Smooth muscle cell of the brain vasculature (primary cell): ENCODE results near the gene SNPH.

Source experiments
- DNase-seq: peaks from one replicate; pipeline ENCODE4 v3.0.0-alpha.2; 2012; ENCODE audit warnings: low read depth, low spot score

The SNPH gene

GRCh38 chr20:1287787-1288569, 21.9 kb downstream of the SNPH start:
- DNase-seq = no peak

- no peak for DNase-seq
Observed at GRCh38 chr20:1291191-1291741, 25.2 kb downstream of the SNPH start.

GRCh38 chr20:1292620-1293019, 26.5 kb downstream of the SNPH start:
- DNase-seq = no peak

- DNase-seq = no peak
Observed at GRCh38 chr20:1293641-1294379, 27.7 kb downstream of the SNPH start.

DNA sequence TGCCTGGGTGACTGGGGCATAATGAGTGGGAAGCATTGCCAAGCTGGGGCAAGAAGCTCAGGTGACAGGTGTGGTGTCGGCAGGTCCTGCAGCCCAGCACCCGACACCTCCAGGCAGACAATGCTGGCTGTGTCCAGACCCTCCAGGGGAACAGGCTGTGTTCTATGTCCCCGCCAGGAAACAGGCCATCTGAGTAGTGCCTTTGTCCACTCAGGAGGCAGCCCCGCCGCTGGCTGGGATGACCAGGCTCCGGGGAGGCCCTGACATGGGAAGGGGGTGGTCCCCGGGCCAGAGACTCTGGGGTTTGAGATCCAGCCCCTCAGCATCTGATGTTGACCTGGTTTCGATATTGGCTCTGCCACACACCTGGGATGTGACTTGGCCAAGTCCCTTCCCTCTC, 28.4 kb downstream of the SNPH start:
- no peak for DNase-seq

- no peak for DNase-seq
Observed at GRCh38 chr20:1295276-1295930, 29.3 kb downstream of the SNPH start.

GRCh38 chr20:1296117-1296610, 30.1 kb downstream of the SNPH start:
- DNase-seq = no peak

- no peak for DNase-seq
Observed at GRCh38 chr20:1296922-1297321, 30.8 kb downstream of the SNPH start.

- no peak for DNase-seq
Observed at GRCh38 chr20:1297486-1297885, 31.4 kb downstream of the SNPH start.

GRCh38 chr20:1298166-1298565, 32.1 kb downstream of the SNPH start:
- no peak for DNase-seq

DNA sequence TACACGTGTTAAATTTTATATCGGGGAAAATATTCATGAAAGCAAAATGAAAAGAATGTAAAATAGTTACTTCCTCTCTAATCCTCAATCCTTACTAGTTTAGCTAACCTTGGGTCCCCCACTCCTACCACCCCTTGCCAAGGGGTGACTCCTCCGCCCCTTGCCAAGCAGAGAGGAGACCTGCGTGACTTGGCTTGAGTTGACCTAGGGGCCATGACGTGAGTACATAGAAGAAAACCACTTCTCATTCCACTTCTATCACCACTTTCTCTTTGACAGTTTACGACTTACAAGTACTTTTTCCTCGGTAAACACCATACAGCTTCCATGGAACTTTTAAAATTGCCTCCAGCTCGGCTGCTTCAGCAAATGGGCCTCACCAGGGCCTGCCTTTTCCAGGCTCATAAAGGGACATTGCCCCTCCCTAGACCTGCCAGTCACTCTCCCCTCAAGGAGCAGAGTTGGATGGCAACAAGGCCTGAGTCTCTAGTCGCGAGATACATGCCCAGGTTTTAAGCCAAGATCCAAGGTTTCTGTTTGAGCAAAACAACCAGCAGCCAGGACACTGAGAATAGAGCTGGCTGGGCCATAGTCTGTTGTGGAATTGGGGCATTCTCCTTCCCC, 32.9 kb downstream of the SNPH start:
- no peak for DNase-seq

DNA sequence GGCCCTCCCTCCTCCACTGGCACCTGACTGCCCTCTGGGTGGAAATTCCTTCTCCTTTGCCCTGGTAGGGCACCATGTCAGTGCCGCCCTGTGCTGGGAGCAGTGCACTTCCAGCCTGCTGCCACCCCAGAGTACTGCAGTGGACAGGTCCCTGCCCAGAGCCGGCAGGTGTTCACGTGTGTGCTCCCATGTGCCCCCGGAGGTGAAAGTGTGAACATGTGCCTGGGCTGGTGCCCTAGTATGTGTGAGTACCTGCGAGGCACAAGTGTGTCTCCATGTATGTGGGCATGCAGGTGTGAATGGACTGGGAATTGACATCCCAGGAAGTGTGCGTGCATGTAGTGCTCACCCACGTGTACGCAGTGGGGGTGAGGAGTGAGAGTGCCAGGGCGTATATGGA, 33.4 kb downstream of the SNPH start:
- DNase-seq = no peak

DNA sequence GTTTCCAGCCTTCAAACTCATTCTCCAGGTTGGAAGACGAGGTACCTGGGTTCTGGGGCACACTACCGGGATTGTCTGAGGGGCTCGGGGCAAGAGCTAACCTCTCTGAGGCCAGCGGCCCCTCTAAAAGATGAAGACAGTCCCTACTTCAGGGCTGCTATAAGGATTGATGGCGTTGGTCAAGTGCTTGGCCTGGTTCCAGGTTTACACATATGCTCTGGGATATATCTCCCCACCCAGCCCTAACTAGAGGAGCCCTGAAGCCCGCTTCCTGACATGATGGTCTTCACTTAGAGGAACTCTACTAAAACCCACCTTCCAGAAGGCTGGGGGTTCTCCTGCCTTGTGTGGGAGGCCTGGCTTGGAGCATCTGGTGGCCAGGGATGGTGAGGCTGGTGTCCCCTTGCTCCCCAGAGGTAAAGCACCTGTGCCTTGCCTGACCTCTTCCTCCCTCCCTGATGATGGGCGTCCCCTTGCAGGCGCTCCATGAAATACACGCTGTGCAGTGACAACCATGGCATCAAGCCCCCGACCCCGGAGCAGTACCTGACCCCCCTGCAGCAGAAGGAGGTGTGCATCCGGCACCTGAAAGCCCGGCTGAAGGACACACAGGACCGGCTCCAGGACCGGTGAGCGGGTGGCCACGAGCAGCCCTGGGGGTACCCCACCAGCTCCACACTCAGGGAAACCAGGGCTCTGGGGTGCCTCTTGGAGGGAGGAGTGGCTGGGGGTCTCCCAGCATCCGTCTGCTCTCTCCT, 34.2 kb downstream of the SNPH start:
- DNase-seq = no peak

DNA sequence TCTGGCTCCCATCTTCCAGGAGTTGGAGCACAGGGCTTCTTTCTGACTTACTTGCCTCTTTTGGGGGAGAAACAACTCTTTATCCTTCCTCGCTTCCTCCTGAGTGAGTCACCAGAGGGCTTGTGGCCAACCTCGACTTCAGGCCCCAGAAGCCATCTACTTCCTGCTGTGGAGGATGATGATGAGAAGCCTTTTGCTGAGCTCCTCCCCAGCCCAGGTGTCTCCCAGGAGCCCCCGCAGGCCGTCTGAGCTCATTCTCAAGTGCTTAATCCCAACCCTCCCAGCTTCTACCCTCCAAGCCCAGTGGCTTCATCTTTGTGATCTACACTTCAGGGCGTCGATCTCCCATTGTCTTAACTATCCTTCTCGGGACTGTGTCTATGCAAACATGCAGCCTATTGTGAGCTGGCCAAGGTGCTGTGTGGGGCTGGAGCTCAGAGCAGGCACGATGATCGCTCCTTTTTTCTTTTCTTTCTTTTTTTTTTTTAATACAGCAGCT, 35.0 kb downstream of the SNPH start:
- DNase-seq = no peak

DNA sequence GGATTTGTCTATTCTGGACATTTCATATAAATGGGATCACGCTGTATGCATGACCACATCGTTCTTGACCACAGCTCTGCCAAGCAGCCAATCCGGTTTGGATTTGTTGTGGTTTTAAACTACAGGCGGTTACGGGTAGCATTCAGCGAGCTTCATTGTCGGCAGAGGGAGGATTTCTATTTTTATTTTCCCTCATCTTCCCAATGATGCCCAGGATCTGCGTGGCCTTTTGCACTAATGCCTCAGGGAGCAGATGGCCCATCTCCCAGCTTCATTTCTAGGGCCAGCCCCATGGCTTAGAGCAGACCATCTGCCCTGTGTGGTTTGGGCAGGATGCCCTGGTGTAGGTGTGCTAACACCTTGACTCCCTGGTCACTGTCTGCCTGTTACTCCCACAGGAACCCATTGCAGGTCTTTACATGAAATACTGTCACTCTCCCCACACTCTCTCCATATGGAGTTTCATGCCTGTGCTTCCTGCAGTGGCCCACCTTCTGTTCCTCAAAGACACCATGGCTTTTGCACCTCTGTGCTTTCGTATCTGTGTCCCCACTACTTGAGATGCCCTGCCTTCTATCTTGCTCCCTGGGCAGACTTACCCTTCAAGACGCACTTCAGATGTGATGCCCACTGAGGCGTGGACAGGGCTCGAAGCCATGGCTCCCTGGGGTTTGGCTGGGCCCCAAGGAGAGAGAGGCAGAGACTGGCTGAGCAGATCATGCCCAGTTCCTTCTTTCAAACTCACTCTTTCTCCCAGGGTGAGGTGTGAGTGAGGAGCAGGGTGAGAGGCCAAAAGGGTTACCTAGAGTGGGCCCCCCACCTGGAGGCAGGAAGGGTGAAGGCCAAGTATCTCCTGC, 36.8 kb downstream of the SNPH start:
- DNase-seq = no peak

GRCh38 chr20:1304710-1305515, 38.8 kb downstream of the SNPH start:
- no peak for DNase-seq

DNA sequence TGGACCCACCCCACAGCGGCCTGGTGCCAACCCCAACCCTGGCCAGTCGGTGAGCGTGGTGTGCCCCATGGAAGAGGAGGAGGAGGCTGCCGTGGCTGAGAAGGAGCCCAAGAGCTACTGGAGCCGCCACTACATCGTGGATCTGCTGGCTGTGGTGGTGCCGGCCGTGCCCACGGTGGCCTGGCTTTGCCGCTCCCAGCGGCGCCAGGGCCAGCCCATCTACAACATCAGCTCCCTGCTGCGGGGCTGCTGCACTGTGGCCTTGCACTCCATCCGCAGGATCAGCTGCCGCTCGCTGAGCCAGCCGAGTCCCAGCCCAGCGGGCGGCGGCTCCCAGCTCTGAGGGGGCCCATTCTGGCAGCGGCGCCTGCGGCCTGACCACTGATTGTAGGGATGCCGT, 39.6 kb downstream of the SNPH start:
- DNase-seq = no peak

DNA sequence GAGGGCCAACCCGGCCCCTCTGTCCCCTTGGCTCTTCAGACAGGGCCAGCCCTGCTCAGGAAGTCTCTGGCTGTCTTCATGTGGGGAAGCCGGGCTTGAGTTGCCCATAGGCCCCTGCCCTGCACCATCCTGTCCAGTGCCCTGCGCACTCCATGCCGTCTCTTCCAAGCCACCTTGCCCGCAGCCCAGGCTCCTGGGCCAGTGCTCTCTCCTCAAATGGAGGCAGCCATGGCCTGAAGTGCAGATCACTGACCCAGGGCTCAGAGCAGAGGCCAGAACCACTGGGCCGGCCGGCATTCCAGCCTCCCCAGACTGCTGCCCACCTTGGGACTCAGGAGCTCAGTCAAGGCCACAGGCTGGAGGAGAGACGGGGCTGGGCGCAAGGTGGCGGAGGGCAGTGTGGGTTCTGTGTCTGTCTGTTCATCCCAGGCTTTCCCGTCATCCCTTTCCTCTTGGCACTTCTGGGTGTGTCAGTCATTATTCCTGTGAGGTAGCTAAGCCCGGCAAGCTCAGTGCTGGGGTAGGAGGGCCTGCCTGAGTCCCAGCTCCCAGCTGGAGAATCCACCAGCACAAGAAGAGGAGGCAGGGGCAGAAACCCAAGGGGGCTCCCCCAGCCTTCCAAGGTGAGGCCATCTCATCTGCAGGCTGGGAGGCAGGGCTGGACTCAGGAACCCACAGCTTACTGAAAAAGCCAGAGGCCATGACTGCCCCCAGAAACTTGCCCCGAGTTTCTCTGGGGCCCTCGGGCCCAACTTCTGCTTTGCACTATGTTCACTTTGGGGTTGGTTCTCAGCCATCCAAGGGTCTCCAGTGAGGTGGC, 40.4 kb downstream of the SNPH start:
- no peak for DNase-seq
